ENCODE measurements around the gene KRTAP26-1. TPM values are rescaled to one million over a fixed set of nuclear protein-coding genes. Genes with fewer than 3 reads are reported as not detected.

KRTAP26-1 gene
- total RNA-seq, result not detected

- Histone ChIP-seq H3K27me3 (no peaks in the 10 kb centered on the region), H3K27ac (no peak within 1 kb of the TSS), H3K4me3 (no peak within 1 kb of the TSS), H3K4me1 (no peaks in the 10 kb centered on the region), H3K36me3 (no peaks in the 10 kb centered on the region), H3K9me3 (no peaks in the 10 kb centered on the region)
- DNase-seq, result no peak
- TF ChIP-seq CTCF (IDR thresholded peaks at IDR 0.05) (no peak), POLR2A (IDR thresholded peaks at IDR 0.05) (no peak)
Measured at GRCh38 chr21:30320215-30320614, at the start of gene KRTAP26-1. Gene KRTAP26-1, minus strand, starts transcription at chr21:30320315. Its CDS starts 280 bp downstream, at chr21:30320035.

- H3K4me1 ChIP-seq, result no peaks in the 10 kb centered on the region
- H3K27ac ChIP-seq, result no peak overlapping the region
- no peaks in the 10 kb centered on the region for H3K36me3 ChIP-seq
- no peak overlapping the region for H3K4me3 ChIP-seq
- DNase-seq, result no peak
- TF ChIP-seq POLR2A (IDR thresholded peaks at IDR 0.05) (no peak), CTCF (IDR thresholded peaks at IDR 0.05) (no peak)
- H3K27me3 ChIP-seq, result no peaks in the 10 kb centered on the region
- no peaks in the 10 kb centered on the region for H3K9me3 ChIP-seq
Measured at GRCh38 chr21:30355906-30356305, 35.8 kb upstream of the KRTAP26-1 start.

GRCh38 chr21:30354308-30355005, 34.3 kb upstream of the KRTAP26-1 start:
- Histone ChIP-seq H3K4me1 (no peaks in the 10 kb centered on the region), H3K27ac (no peak overlapping the region), H3K9me3 (no peaks in the 10 kb centered on the region), H3K27me3 (no peaks in the 10 kb centered on the region), H3K4me3 (no peak overlapping the region), H3K36me3 (no peaks in the 10 kb centered on the region)
- no peak for DNase-seq
- TF ChIP-seq CTCF (IDR thresholded peaks at IDR 0.05) (no peak), POLR2A (IDR thresholded peaks at IDR 0.05) (no peak)

GRCh38 chr21:30351534-30351933, 31.4 kb upstream of the KRTAP26-1 start:
- DNase-seq, result no peak
- TF ChIP-seq CTCF (IDR thresholded peaks at IDR 0.05) (no peak), POLR2A (IDR thresholded peaks at IDR 0.05) (no peak)

GRCh38 chr21:30349572-30349971, 29.5 kb upstream of the KRTAP26-1 start:
- Histone ChIP-seq H3K36me3 (no peaks in the 10 kb centered on the region), H3K4me3 (no peak overlapping the region), H3K27me3 (no peaks in the 10 kb centered on the region), H3K4me1 (no peaks in the 10 kb centered on the region), H3K27ac (no peak overlapping the region), H3K9me3 (no peaks in the 10 kb centered on the region)
- TF ChIP-seq CTCF (IDR thresholded peaks at IDR 0.05) (no peak), POLR2A (IDR thresholded peaks at IDR 0.05) (no peak)
- no peak for DNase-seq

More at GRCh38 chr21:30351534-30351933, 31.4 kb upstream of the KRTAP26-1 start:
- no peaks in the 10 kb centered on the region for H3K36me3 ChIP-seq
- no peaks in the 10 kb centered on the region for H3K27me3 ChIP-seq
- H3K4me1 ChIP-seq, result no peaks in the 10 kb centered on the region
- no peaks in the 10 kb centered on the region for H3K9me3 ChIP-seq
- no peak overlapping the region for H3K4me3 ChIP-seq
- no peak overlapping the region for H3K27ac ChIP-seq

All from Peyer's patch (tissue), 4 donors.